GM19239 (cell line): Measurements from ENCODE around the gene PPP1R37.
"Not testable (repeated sequence)": the region's sequence is repeated elsewhere in the genome, so short reads cannot be mapped to it uniquely, and the experiment has no call there.

ENCODE experiments used
- DNase-seq: peaks from one replicate; pipeline ENCODE4 v3.0.0; 2011; ENCODE audit warnings: low spot score; ENCODE audit not compliant: insufficient read length
- FAIRE-seq: peaks from 2 replicates; lab custom pipeline; 2011; peaks lifted over from hg19 to GRCh38; lab: Jason Lieb, UNC

The PPP1R37 gene

GRCh38 chr19:45112111-45112827 is 19.3 kb downstream of the PPP1R37 start:
- no peak for FAIRE-seq
- DNase-seq = no peak

- DNase-seq (no peak), FAIRE-seq (no peak)
Observed at GRCh38 chr19:45113628-45114027, 20.6 kb downstream of the PPP1R37 start.

GRCh38 chr19:45114116-45114515 is 21.1 kb downstream of the PPP1R37 start:
- FAIRE-seq = no peak
- no peak for DNase-seq

GRCh38 chr19:45115809-45116615 is 23.0 kb downstream of the PPP1R37 start:
- DNase-seq (no peak), FAIRE-seq (no peak)

GRCh38 chr19:45117167-45117594 is 24.2 kb downstream of the PPP1R37 start:
- no peak for DNase-seq

GRCh38 chr19:45117671-45118070 is 24.7 kb downstream of the PPP1R37 start:
- FAIRE-seq = no peak
- DNase-seq = no peak

More at GRCh38 chr19:45117167-45117594, 24.2 kb downstream of the PPP1R37 start:
- FAIRE-seq = peak; percentile 80

GRCh38 chr19:45118106-45118505 is 25.1 kb downstream of the PPP1R37 start:
- peak; percentile 26 for FAIRE-seq
- no peak for DNase-seq

GRCh38 chr19:45118591-45119355 is 25.8 kb downstream of the PPP1R37 start:
- peak; percentile 84 for FAIRE-seq
- not testable (repeated sequence) for DNase-seq

- DNase-seq (no peak), FAIRE-seq (no peak)
Observed at GRCh38 chr19:45119582-45119981, 26.6 kb downstream of the PPP1R37 start.

GRCh38 chr19:45121827-45122345 is 28.9 kb downstream of the PPP1R37 start:
- DNase-seq (no peak), FAIRE-seq (no peak)

GRCh38 chr19:45122832-45123231 is 29.9 kb downstream of the PPP1R37 start:
- DNase-seq (no peak), FAIRE-seq (no peak)

- no peak for DNase-seq
- no peak for FAIRE-seq
Observed at GRCh38 chr19:45123440-45123850, 30.5 kb downstream of the PPP1R37 start.

GRCh38 chr19:45124021-45124420 is 31.0 kb downstream of the PPP1R37 start:
- DNase-seq (no peak), FAIRE-seq (no peak)

GRCh38 chr19:45125360-45125759 is 32.4 kb downstream of the PPP1R37 start:
- DNase-seq (no peak), FAIRE-seq (no peak)

GRCh38 chr19:45125975-45126493 is 33.1 kb downstream of the PPP1R37 start:
- no peak for DNase-seq
- FAIRE-seq = peak; percentile 96

- FAIRE-seq (no peak), DNase-seq (no peak)
Observed at GRCh38 chr19:45126654-45127053, 33.7 kb downstream of the PPP1R37 start.

- FAIRE-seq = no peak
- DNase-seq = no peak
Observed at GRCh38 chr19:45128146-45128545, 35.2 kb downstream of the PPP1R37 start.

GRCh38 chr19:45128806-45129205 is 35.8 kb downstream of the PPP1R37 start:
- DNase-seq = no peak
- FAIRE-seq = no peak

GRCh38 chr19:45130236-45130635 is 37.3 kb downstream of the PPP1R37 start:
- no peak for FAIRE-seq

More at GRCh38 chr19:45130236-45130635, 37.3 kb downstream of the PPP1R37 start:
- no peak for DNase-seq
